ENCODE data around the gene BEGAIN. TPM values are rescaled to one million over a fixed set of nuclear protein-coding genes. Genes with fewer than 3 reads are reported as not detected.

BEGAIN gene
- polyA plus RNA-seq, 1 donor: 4.9 TPM

DNA sequence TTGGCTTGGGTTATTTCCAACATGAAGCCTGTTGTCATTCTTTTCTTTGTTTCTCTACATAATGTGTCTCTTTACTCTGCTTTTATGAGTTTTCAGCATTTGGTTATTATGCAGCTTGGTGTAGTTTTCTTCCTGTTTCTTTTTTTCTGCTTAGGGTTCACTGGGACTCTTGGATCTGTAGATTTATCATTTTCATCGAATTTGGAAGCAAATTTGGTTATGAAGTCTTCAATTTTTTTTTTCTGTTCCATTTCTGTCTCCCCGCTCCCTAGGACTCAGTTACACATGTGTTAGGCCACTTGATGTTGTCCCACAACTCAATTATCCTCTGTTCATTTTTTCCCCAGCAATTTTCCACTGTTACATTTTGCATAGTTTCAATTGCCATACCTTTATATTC is 13.8 kb upstream of the BEGAIN start:
- no peak for DNase-seq

DNA sequence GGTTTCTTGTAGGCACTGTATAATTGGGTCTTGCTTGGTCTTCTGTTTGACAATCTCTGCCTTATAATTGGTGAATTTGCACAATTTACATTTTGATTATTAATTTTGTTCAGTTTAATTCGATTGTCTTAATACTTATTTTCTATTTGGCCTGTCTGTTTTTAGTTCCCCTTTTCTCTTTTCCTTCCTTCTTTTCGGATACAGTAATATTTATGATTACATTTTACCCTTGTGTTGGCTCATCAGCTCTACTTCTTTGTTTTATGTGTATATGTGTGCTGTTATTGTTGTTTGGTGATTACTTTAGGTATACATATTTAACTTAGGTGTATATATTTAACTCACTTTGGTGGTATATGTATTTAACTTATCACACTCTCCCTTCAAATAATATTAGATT is 12.8 kb upstream of the BEGAIN start:
- DNase-seq: no peak

GRCh38 chr14:100594625-100594951 is 7.4 kb upstream of the BEGAIN start:
- DNase-seq: no peak

DNA sequence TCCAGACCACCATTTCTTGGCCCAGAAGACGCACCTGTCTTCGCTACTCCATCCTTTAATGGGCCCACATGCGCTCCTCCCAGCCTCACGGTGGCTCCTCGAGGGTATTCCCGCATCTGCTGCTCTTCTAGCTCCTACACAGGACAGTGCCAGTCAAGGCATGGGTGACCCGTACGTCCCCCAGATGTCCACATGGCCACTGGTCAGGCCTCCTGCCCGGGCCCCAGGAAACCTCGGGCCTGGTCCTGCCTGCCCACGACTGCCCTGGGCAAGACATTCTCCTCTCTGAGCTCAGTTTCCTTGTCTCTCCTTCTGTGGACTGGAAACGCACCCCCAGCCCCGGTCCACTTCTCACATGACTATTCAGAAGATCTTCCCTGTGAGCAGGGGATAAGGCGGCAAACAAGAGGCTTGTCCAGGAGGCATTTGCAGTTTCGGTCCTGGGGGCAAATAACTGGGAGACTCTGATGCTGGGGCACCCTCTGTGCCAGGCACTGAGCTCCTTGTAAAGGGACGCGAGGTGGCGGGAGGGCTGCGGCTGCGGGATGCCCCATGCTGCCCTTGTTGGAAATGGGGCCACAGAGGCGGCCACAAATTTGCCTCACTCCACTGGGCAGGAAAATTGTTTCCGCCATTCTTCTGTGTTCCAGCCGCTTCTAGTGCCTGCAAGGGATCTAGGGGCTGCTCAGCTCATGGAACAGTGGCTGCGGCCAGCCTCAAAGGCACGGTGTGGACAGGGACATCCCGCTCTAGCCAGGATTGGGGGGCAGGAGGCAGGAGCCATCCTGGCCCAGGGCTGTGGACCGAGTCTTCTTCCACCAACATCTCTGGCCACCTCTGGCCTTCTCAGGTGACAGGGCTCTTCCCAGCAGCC is 6.8 kb upstream of the BEGAIN start:
- no peak for DNase-seq

- no peak for DNase-seq
Measured at GRCh38 chr14:100592972-100593371, 5.8 kb upstream of the BEGAIN start.

DNA sequence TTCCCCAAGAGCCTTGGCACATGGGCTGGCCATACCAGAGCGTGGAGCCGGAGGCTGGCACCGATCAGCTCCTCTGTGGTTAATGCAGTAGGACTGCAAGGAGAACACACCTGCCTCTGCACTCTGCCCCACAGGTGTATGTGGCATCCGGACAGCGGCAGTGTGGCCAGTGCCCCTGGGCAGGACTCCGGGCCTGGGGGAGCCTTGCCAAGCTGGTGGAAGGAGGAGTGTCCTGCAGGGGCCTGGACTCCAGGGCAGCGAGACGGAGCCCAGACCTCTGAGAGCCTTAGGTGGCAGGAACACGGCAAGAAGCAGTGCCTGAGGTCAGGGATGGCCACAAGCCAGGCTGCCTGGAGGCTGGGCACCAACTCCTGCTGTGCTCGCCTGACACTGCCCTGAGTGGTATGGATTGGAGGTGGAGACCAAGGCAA is 5.3 kb upstream of the BEGAIN start:
- no peak for DNase-seq

- no peak for DNase-seq
Measured at GRCh38 chr14:100591453-100592371, 4.5 kb upstream of the BEGAIN start.

DNA sequence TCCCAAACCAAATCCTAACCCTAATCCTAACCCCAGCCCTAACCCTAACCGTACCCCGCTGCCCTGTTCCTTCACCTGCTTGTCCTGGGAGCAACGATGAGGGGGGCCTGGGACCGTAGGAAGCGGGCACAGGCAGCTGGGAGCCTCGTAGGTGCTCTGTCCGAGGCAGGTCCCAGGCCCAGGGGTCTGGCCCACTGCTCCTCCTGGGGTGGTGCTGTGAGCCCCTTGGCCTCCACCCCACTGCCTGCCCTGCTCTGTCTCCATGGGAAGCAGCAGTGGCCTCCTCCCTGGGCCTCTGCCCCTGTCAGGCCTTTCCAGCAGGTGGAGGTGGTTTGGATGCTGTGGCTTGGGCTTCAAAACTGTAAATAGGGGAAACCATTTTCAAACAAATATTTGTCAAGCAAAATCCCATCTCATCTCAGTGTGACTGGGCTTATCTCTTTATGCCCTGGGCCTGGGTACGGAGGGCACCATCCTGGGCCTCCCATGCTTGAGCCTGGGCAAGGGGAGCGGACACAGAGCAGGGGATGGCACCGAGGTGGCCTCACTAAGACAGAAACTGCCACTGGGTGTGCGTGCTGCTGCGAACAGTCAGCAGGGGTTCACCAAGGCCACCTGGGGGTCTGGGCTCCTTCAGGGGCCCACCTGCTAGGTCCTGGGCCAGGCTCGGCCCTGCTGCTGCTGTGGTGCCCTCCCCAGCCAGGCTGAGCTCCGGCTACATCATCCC is 3.7 kb upstream of the BEGAIN start:
- DNase-seq: no peak

- no peak for DNase-seq
Measured at GRCh38 chr14:100589760-100590469, 2.7 kb upstream of the BEGAIN start.

DNA sequence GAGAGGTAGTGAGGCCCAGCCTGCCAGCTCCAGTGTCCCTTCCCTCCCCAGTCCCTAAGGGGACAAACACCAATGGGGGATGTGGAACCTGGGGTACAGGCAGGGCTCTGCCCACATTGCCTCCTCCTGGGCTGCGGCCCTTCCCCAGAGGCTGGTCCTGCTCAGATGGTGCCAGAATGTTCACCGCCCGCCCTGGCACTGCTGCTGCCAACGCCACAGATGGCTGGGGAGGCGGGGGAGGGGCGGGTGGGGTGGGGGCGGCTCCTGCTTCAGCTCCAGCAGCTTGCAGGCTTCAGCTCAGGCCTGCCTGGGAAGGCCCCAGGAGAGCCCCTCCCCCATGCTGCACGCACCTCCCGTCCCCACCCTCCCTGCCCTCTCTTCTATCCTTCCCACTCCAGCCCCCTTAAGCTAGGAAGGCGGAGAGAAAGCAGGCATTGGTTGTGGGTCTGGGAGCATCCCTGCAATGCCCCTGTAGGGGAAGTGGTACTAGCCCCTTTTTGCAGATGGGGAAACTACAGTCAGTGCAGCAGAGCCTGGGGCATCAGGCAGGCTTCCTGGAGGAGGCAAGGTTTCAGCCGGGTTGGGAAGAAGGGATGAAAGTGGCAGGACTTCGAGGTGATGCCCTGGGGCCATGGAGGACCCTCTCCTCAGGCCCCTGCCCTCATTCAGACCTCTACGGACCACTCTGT is 2.0 kb upstream of the BEGAIN start:
- no peak for DNase-seq

DNA sequence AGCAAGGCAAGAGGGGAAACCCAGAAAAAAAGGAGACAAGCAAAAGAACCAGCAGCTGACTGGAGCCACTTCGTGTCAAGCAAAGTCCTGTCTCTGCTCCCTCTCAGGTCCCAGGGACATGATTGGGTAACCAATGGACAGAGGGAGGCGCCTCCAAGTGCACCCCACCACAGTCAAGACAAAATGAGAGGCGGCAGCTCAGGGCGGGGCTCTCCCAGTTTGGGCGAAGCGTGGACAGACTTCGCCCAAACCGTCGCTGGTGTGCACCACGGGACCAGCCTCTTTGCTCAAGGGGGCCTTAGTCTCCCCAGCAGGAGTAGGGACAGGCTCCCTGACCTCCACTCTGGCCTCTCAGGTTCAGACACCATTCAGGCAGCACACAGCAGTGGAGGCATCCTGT is 1.5 kb upstream of the BEGAIN start:
- no peak for DNase-seq

GRCh38 chr14:100587763-100588411 is 670 bp upstream of the BEGAIN start:
- DNase-seq: no peak

DNA sequence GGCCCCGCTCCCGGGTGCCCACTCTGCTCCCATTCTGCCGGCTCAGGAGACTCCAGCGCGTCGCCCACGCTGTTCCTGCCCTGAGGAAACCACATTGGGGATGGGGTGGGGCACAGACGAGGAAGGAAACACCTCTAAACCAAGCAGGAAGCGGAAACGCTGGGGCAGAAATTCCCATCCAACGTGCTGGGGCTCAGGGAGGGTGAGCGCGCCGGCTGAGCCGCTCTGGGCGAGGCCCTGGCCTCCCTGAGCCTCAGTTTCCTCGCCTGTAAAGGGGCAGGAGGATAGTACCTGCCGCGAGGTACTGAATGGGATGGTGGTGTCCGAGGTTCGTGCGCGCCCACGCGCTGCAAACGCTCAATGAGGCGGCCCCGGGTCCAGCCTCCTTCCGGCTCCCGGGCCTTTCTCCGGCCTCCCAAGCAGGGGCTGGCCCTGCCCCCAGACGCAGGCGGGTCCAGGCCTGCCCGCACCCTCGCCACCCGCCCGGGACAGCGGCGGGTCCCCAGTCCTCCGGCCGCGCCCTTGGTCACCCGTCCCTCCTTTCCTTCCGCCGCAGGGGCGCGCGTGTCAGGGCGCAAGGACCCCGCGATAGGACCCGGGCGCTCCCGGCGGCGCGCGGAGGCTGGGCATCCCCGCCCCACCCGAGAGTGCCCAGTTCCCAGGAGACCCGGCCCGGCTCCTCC is 673 bp downstream of the BEGAIN start:
- DNase-seq: no peak

DNA sequence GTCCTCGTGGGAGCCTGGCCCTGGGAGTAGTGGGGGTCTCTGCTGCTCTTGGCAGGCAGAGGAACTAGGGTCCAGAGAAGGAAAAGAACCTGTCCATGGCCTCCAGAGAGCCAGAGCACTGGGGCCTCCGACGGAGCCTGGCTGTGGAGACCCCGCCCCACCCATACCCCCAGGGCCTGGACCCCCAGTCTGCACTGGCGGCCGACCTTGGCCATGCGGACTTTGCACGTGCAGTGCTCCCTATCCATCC is 1.1 kb downstream of the BEGAIN start:
- DNase-seq: no peak

- no peak for DNase-seq
Measured at GRCh38 chr14:100585448-100586152, 1.6 kb downstream of the BEGAIN start.

DNA sequence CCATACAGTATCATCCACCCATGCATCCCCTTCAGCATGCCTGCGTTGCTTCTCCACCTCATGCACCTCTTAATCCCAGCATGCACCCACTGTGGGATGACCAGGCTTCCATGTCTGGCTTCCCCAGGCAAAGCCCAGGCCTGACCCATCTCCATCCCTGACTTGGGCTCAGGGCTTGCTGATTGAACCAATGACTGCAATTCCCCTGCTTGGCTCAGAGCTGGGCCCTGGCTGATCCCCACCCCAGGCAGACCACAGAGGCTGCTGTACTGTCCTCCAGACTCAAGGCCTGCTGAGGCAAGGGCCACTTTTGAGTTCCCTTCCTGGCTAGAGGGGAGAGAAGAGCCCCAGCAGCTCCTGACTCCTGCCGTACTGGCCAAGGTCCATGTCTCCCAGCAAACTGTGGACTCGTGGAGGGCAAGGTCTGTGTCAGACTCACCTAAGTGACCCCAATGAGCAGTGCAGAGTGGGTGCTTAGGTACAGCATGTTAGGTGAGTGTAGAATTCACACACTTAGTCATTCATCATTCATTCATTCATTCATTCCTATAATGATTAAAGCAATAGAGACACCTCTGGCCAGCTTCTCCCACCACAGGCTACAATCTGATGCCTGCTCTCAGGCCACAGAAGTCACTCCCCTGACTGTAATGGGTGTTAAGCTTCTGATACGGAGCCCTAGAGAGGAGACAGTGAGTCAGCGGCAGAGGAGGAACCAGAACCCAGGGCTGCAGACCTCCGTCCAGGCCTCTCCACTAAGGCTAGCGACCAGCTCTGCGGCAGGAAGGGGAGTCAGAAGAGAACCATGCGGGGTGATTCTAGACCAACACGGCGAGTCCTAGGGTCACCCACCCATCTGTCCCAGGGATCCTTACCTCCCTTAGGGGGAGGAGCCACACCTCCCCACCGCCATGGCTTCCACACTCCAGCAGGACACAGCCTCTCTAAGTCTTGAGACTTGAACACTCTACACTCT is 2.9 kb downstream of the BEGAIN start:
- no peak for DNase-seq

DNA sequence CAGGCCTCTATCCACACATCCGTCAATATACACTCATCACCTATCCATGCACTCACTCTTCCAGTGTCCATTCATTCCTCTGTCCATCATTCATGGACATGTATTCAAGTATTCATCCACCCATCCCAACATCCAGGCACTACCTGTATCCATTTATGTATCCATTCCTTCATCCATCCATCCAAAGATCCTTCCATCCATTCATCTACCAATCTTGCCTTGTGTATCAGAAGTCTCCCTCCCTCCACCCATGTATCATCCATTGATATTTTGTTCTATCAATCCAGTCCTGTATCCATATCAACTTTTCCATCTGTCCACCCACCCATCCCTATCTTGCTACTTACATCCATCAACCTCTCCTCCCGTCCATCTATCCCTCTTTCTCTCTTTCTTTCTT is 4.0 kb downstream of the BEGAIN start:
- DNase-seq: no peak

- no peak for DNase-seq
Measured at GRCh38 chr14:100582496-100583165, 4.6 kb downstream of the BEGAIN start.

Measured in hindlimb muscle (tissue), 1 donor.